Central memory CD8-positive, alpha-beta T cell (primary cell): ENCODE results near the gene RUNX1.

Source experiments
- ATAC-seq: fragments of 150-1000 bp; cut with Tn5 transposase; replicated peaks from 2 replicates; pipeline ENCODE4 v1.10.0; 2022; ENCODE audit warnings: mild to moderate bottlenecking, moderate FRiP score, moderate number of reproducible peaks; ENCODE audit not compliant: poor library complexity, severe bottlenecking; ENCODE audit errors: extremely low read depth
- DNase-seq, 2 donors: peaks; one replicate each; pipeline ENCODE4 v3.0.0; 2021; ENCODE audit warnings: low spot score in 2 of 2
- H3K27ac Mint-ChIP-seq: one replicate; pipeline ENCODE4 v1.8.0; 2022; ENCODE audit warnings: low read depth, mild to moderate bottlenecking, moderate library complexity, mixed read lengths
- H3K27me3 Mint-ChIP-seq: one replicate; pipeline ENCODE4 v1.8.0; 2022; ENCODE audit warnings: mixed read lengths
- H3K36me3 Mint-ChIP-seq: one replicate; pipeline ENCODE4 v1.8.0; 2022; ENCODE audit warnings: mild to moderate bottlenecking, moderate library complexity, mixed read lengths; ENCODE audit not compliant: insufficient read depth
- H3K4me1 Mint-ChIP-seq: one replicate; pipeline ENCODE4 v1.8.0; 2022; ENCODE audit warnings: mixed read lengths
- H3K4me3 Mint-ChIP-seq: one replicate; pipeline ENCODE4 v1.8.0; 2022; ENCODE audit warnings: mild to moderate bottlenecking, moderate library complexity, mixed read lengths
- H3K9me3 Mint-ChIP-seq: one replicate; pipeline ENCODE4 v1.8.0; 2022; ENCODE audit warnings: mixed read lengths

The RUNX1 gene

DNA sequence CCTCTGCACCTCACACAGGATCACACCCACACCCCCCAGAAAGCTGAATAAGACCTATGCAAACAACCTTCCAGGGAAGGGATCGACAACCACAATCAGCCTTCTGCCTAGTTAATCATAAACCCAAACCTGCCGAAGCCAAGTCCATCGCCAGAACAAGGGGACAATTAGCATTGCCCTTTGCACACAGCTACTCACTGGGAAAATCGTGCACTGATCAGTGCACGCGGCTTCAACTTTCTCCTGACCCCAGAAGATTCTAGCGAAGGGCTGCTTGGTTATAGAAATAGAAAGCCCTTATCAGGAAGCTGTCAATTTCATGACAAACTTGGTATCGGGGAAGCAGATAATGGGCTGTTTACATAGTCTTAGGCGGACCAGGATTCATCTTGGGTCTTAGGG, 29.5 kb downstream of the RUNX1 start:
- Mint-ChIP-seq H3K9me3 (no peaks in the 10 kb centered on the region), H3K27ac (peak overlapping the region; percentile 66), H3K27me3 (no peaks in the 10 kb centered on the region), H3K4me1 (peaks cover 79% of the 10 kb centered on the region), H3K4me3 (no peak overlapping the region), H3K36me3 (peaks cover 8% of the 10 kb centered on the region)
- no peak for DNase-seq
- ATAC-seq, result no peak

GRCh38 chr21:35017256-35017655, 31.8 kb downstream of the RUNX1 start:
- Mint-ChIP-seq H3K36me3 (peaks cover 5% of the 10 kb centered on the region), H3K4me1 (peaks cover 81% of the 10 kb centered on the region), H3K4me3 (no peak overlapping the region), H3K27me3 (no peaks in the 10 kb centered on the region), H3K27ac (peak overlapping the region; percentile 66), H3K9me3 (no peaks in the 10 kb centered on the region)
- ATAC-seq (no peak), DNase-seq (no peak)

DNA sequence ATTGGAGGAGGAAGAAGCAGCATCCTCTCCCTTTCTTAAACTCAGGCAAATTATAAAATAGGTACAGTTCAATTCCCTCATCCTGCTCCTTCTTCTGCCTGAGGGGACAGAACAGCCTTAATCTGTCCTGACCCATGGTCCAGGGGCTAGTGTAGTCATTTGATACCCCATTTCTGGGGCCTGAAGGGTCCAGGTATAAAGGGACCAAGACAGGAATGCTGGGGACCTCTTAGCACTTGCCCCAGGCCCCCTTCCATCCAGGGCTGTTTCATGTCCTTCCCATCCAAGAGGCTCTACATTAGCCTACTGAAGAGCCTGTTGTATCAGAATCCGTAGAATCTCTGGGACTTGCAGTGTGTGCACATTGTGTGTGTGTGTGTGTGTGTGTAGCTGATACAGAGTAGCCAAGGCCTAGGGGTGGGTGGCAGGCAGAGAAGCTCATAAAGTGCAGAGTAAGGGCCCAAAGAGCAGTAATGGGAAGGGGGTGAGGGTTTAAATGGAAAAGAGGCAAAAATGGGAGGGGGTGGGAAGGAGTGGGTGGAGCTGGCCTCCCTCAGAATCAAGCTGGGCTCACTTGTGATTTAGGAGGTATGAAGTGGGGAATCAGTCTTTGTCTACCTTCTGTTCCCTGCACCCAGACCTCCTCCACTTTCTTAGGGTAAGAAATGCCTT, 32.4 kb downstream of the RUNX1 start:
- no peak overlapping the region for H3K4me3 Mint-ChIP-seq
- H3K27me3 Mint-ChIP-seq, result no peaks in the 10 kb centered on the region
- DNase-seq (no peak), ATAC-seq (no peak)
- peak overlapping the region; percentile 66 for H3K27ac Mint-ChIP-seq
- no peaks in the 10 kb centered on the region for H3K9me3 Mint-ChIP-seq
- H3K36me3 Mint-ChIP-seq, result peaks cover 7% of the 10 kb centered on the region
- H3K4me1 Mint-ChIP-seq, result peaks cover 79% of the 10 kb centered on the region

- Mint-ChIP-seq H3K27ac (peak overlapping the region; percentile 66), H3K4me1 (peaks cover 79% of the 10 kb centered on the region), H3K9me3 (no peaks in the 10 kb centered on the region), H3K27me3 (no peaks in the 10 kb centered on the region), H3K4me3 (no peak overlapping the region), H3K36me3 (peaks cover 10% of the 10 kb centered on the region)
- DNase-seq (no peak), ATAC-seq (no peak)
Observed at GRCh38 chr21:35016071-35016470, 33.0 kb downstream of the RUNX1 start.

DNA sequence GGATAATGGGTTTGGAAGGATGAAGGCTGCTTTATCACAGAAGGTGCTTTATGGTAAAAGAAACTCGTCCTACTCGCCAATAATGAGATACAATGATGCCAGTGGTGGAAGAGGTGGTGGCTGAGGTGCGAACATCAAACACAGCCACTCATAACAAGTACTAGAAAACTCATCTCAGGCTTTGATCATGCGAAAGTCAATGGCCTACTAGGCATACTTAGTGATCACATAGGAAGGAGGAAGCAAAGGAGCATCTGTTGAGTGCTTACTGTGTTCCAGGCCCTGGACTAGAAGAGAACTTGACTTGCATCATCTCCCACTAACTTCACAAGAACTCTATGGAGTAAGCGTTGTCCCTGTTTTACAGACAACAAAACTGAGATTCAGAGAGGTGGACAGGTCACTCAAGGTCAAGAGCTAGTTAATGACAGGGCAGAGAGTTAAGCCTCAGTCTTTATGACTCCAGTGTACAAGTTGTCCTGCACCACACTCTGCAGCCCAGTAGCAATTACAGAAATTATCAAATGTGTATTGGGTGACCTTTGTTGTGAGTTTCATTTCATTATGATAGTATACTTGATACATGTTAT, 33.6 kb downstream of the RUNX1 start:
- Mint-ChIP-seq H3K27ac (peak overlapping the region; percentile 66), H3K4me1 (peaks cover 79% of the 10 kb centered on the region), H3K27me3 (no peaks in the 10 kb centered on the region), H3K4me3 (no peak overlapping the region), H3K9me3 (no peaks in the 10 kb centered on the region), H3K36me3 (peaks cover 10% of the 10 kb centered on the region)
- ATAC-seq, result peak; percentile 46
- no peak for DNase-seq

DNA sequence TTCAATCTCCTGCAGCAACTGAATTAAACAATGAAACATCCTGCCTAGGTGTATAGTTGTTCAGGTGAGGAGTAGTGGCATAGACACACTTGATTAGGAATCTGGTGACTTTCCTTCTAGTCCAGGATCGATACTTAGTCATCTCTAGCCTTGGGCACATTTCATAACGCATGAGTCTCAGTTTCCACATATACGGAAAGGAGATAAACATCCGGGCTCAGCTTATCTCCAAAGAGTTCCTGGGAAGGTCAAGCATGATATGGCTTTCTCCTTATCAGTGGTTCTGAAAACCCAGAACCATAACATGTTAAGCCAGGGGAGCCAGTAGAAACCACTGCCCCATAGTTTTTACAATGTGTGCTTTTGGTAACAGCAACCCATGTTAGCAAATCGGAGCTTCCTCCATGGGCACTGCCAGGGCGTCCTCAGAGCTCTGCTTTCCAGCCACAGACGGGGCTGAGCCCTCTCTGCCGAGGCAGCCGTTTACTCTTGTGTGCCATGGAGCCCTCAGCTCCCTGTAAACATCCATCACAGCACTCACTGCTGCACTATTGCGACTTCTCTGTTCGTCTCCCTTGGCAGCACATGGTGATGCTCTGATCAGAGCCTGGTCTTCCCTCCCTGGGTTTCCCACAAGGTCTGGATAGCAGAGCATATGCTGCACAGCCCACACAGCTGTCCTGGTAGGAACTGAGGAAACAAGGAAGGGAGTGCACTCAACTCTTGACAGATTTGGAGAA, 34.6 kb downstream of the RUNX1 start:
- H3K27me3 Mint-ChIP-seq, result no peaks in the 10 kb centered on the region
- DNase-seq (no peak), ATAC-seq (no peak)
- peaks cover 76% of the 10 kb centered on the region for H3K4me1 Mint-ChIP-seq
- H3K9me3 Mint-ChIP-seq, result no peaks in the 10 kb centered on the region
- H3K36me3 Mint-ChIP-seq, result peaks cover 11% of the 10 kb centered on the region
- H3K27ac Mint-ChIP-seq, result peak overlapping the region; percentile 66
- no peak overlapping the region for H3K4me3 Mint-ChIP-seq

GRCh38 chr21:35011681-35012080, 37.4 kb downstream of the RUNX1 start:
- Mint-ChIP-seq H3K9me3 (no peaks in the 10 kb centered on the region), H3K4me3 (no peak overlapping the region), H3K27ac (peak overlapping the region; percentile 49), H3K27me3 (no peaks in the 10 kb centered on the region), H3K36me3 (peaks cover 7% of the 10 kb centered on the region), H3K4me1 (peaks cover 81% of the 10 kb centered on the region)
- no peak for ATAC-seq
- DNase-seq, result no peak

DNA sequence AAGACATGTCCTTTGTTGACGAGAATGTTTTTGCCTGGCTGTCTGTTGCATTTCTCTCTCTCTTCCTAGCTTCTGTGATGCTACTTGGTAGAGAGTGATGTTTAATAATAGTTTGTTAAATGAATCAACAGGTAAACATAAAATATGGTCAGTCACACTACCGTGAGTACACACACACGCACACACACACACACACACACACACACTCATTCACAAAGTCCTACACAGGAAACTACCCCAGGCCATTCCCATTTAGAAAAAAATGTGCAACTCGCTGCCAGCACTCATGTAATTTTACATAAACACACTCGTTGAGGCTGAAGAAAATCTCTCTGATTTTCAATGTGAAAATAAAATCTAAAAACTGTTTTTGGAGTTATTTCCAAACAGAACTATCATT, 38.7 kb downstream of the RUNX1 start:
- Mint-ChIP-seq H3K27ac (peak overlapping the region; percentile 23), H3K9me3 (no peaks in the 10 kb centered on the region), H3K36me3 (peaks cover 14% of the 10 kb centered on the region), H3K4me3 (no peak overlapping the region), H3K4me1 (peaks cover 81% of the 10 kb centered on the region), H3K27me3 (no peaks in the 10 kb centered on the region)
- no peak for DNase-seq
- ATAC-seq, result no peak

GRCh38 chr21:35007348-35007747, 41.8 kb downstream of the RUNX1 start:
- ATAC-seq (no peak), DNase-seq (no peak)
- Mint-ChIP-seq H3K9me3 (no peaks in the 10 kb centered on the region), H3K27ac (peak overlapping the region; percentile 60), H3K27me3 (no peaks in the 10 kb centered on the region), H3K4me1 (peaks cover 80% of the 10 kb centered on the region), H3K4me3 (no peak overlapping the region), H3K36me3 (peaks cover 14% of the 10 kb centered on the region)

DNA sequence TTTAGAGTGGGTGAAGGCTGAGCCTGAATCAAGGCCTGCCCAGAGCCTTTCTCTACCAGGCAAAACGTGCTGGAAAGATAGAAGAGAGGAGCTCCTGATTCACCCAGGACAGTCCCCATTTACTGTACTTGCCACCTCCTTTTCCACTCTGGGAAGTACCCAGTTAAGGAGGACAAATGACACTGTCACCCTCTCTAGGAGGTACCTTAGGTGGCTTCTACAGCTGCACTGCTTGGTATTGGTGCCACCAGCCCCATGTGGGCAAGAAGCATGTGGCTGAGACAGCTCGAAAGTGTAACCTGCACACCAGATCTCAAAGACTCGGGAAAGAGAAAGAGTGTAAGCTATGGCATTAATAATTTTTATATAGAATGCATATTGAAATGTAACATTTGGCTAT, 42.3 kb downstream of the RUNX1 start:
- ATAC-seq (no peak), DNase-seq (no peak)
- peaks cover 81% of the 10 kb centered on the region for H3K4me1 Mint-ChIP-seq
- H3K27ac Mint-ChIP-seq, result no peak overlapping the region
- peaks cover 13% of the 10 kb centered on the region for H3K36me3 Mint-ChIP-seq
- no peaks in the 10 kb centered on the region for H3K27me3 Mint-ChIP-seq
- H3K9me3 Mint-ChIP-seq, result no peaks in the 10 kb centered on the region
- H3K4me3 Mint-ChIP-seq, result peak overlapping the region; percentile 17

- Mint-ChIP-seq H3K27me3 (no peaks in the 10 kb centered on the region), H3K36me3 (peaks cover 10% of the 10 kb centered on the region), H3K9me3 (no peaks in the 10 kb centered on the region), H3K4me3 (no peak overlapping the region), H3K27ac (no peak overlapping the region), H3K4me1 (peaks cover 81% of the 10 kb centered on the region)
- ATAC-seq, result no peak
- DNase-seq, result no peak
Observed at GRCh38 chr21:35006248-35006647, 42.9 kb downstream of the RUNX1 start.

DNA sequence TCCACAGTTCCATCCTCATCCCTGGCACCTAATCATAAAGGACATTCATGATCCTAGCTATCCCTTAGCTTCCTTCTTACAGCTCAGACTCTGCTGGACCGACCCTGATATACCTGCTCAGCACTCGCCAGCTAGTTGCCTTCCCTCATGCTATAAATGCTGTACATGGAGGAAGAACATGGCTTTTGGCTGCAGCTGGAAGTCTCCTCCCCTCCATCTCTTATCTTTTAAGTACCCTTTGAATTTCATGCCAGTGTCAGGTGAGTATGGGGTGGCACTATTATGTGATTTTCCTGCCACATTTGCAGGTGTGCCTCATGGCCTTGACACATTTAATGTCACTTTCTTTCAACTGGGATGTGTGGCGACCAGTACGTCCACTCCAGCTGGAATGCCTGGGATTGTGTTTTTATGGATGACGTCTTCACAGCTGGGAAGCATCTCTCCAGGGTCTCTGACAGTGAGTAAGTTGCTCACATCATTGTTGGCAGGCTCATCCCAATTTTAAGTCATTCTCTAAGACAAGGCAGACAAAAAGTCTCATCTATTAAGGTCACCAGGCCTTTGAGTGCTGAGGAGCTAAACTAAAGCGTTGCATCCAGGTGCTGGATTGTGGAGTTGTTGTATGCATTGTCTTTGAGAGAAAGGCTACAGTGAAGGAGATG, 43.4 kb downstream of the RUNX1 start:
- H3K4me1 Mint-ChIP-seq, result peaks cover 81% of the 10 kb centered on the region
- ATAC-seq, result no peak
- no peaks in the 10 kb centered on the region for H3K27me3 Mint-ChIP-seq
- no peak overlapping the region for H3K27ac Mint-ChIP-seq
- H3K36me3 Mint-ChIP-seq, result peaks cover 10% of the 10 kb centered on the region
- H3K4me3 Mint-ChIP-seq, result peak overlapping the region; percentile 15
- no peak for DNase-seq
- no peaks in the 10 kb centered on the region for H3K9me3 Mint-ChIP-seq
